HL-60/S4 treated with retinoic acid at 250 ng/mL for 4 days and 3 days (cell line): ENCODE results near the gene OSBPL8.
"Not testable (repeated sequence)": the region's sequence is repeated elsewhere in the genome, so short reads cannot be mapped to it uniquely, and the experiment has no call there.

ENCODE experiments used
- in situ Hi-C: fragments of 300-500 bp; cut with MboI; formaldehyde crosslinking; loops from 2 replicates; pipeline ENCODE4 v1.7.0; 2022; ENCODE audit warnings: low sequenced_read_pairs

Gene OSBPL8

GRCh38 chr12:76529226-76529918 is 30.2 kb downstream of the OSBPL8 start:
- in situ Hi-C loops, result no loop called here

- in situ Hi-C loops, result no loop called here
These were observed 36.2 kb downstream of the OSBPL8 start for GRCh38 chr12:76523408-76523807.

- in situ Hi-C loops, result no loop called here
These were observed 39.2 kb downstream of the OSBPL8 start for GRCh38 chr12:76520348-76520747.

GRCh38 chr12:76519538-76519937 is 40.0 kb downstream of the OSBPL8 start:
- in situ Hi-C loops, result no loop called here

- in situ Hi-C loops, result no loop called here
These were observed 40.9 kb downstream of the OSBPL8 start for GRCh38 chr12:76518699-76519098.

- in situ Hi-C loops, result no loop called here
These were observed 44.3 kb downstream of the OSBPL8 start for GRCh38 chr12:76515271-76515670.

- in situ Hi-C loops, result not testable (repeated sequence)
These were observed 48.4 kb downstream of the OSBPL8 start for GRCh38 chr12:76511116-76511716.

- in situ Hi-C loops, result no loop called here
These were observed 51.2 kb downstream of the OSBPL8 start for GRCh38 chr12:76508128-76508980.

GRCh38 chr12:76506149-76506548 is 53.4 kb downstream of the OSBPL8 start:
- in situ Hi-C loops, result no loop called here

GRCh38 chr12:76505050-76505449 is 54.5 kb downstream of the OSBPL8 start:
- in situ Hi-C loops, result no loop called here

- in situ Hi-C loops, result no loop called here
These were observed 55.0 kb downstream of the OSBPL8 start for GRCh38 chr12:76504606-76505005.

GRCh38 chr12:76503957-76504356 is 55.6 kb downstream of the OSBPL8 start:
- in situ Hi-C loops, result no loop called here

- in situ Hi-C loops, result no loop called here
These were observed 58.2 kb downstream of the OSBPL8 start for GRCh38 chr12:76501390-76501789.

- in situ Hi-C loops, result not testable (repeated sequence)
These were observed 60.4 kb downstream of the OSBPL8 start for GRCh38 chr12:76499136-76499535.

- in situ Hi-C loops, result no loop called here
These were observed 64.0 kb downstream of the OSBPL8 start for GRCh38 chr12:76495556-76495955.

GRCh38 chr12:76491292-76491691 is 68.3 kb downstream of the OSBPL8 start:
- in situ Hi-C loops, result no loop called here

GRCh38 chr12:76490763-76491162 is 68.8 kb downstream of the OSBPL8 start:
- in situ Hi-C loops, result no loop called here

GRCh38 chr12:76489737-76490136 is 69.8 kb downstream of the OSBPL8 start:
- in situ Hi-C loops, result no loop called here

GRCh38 chr12:76486011-76486410 is 73.6 kb downstream of the OSBPL8 start:
- in situ Hi-C loops, result no loop called here

GRCh38 chr12:76480796-76481195 is 78.8 kb downstream of the OSBPL8 start:
- in situ Hi-C loops, result no loop called here

- in situ Hi-C loops, result no loop called here
These were observed 81.5 kb downstream of the OSBPL8 start for GRCh38 chr12:76478045-76478444.

GRCh38 chr12:76472862-76473261 is 86.7 kb downstream of the OSBPL8 start:
- in situ Hi-C loops, result not testable (repeated sequence)
